Effector CD8-positive, alpha-beta T cell (primary cell): Measurements from ENCODE around the gene TCF7L1.

Experiments used
- DNase-seq: peaks from one replicate; lab custom pipeline; 2025; lab: John Stamatoyannopoulos, UW

The TCF7L1 gene

GRCh38 chr2:85230679-85231467 is 97.7 kb downstream of the TCF7L1 start:
- DNase-seq = no peak

- DNase-seq = no peak
Measured at GRCh38 chr2:85231468-85231805, 98.2 kb downstream of the TCF7L1 start.

- no peak for DNase-seq
Measured at GRCh38 chr2:85231952-85232351, 98.8 kb downstream of the TCF7L1 start.

DNA sequence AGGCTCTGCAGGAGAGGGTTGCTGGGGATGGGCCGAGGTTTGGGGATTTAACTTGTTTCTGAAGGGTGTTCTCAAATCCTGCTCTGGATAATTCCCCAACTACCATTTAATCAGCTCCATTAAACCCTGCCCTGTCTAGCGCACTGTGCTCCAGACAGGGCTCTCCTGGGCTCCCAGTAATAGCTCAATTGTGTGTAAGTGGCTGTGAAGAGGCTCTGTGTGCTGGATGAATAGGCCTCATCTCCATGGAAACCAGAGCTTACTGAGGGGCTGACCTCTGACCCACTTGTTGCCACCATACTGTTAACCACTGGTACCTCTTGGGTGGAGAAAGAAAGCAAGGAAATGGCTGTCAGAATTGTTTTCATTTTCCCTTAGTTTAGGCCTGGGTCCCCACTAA is 101.7 kb downstream of the TCF7L1 start:
- no peak for DNase-seq

GRCh38 chr2:85235281-85235680 is 102.1 kb downstream of the TCF7L1 start:
- no peak for DNase-seq

GRCh38 chr2:85236084-85236483 is 102.9 kb downstream of the TCF7L1 start:
- no peak for DNase-seq

- no peak for DNase-seq
Measured at GRCh38 chr2:85237849-85238565, 104.8 kb downstream of the TCF7L1 start.

DNA sequence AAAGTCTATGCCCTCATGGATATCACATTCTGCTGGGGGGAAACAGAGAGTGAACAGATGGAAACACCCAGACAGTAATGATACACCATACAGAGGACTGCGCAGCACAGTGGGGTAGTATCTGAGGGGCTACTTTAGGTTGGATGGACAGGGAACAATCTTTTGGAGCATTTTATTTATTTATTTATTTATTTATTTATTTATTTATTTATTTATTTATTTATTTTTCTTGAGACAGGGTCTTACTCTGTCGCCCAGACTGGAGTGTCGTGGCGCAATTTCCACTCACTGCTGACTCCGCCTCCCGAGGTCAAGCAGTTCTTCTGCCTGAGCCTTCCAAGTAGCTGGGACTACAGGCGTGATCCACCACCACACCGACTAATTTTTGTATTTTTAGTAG is 105.4 kb downstream of the TCF7L1 start:
- DNase-seq = no peak

- no peak for DNase-seq
Measured at GRCh38 chr2:85239102-85239501, 105.9 kb downstream of the TCF7L1 start.

- DNase-seq = no peak
Measured at GRCh38 chr2:85240055-85240454, 106.9 kb downstream of the TCF7L1 start.

DNA sequence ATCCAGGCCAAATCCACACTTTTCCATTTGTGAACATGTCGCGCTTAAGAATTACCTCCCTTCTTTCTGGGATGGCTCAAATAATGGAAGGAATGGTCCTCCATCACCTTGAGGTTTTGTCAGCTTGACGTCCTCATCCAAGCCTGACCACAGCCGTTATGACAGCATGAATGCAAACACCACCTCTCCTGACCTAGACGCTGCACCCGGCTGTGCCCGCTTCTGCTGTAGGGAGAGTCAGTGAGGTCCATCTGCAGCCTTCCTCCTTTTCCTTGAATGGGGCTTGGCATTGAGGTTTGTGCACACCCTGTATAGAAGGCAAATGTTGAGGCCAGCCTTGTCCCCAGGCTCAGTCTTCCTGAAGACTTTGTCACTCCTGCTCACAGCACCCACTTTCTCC is 109.1 kb downstream of the TCF7L1 start:
- no peak for DNase-seq

- no peak for DNase-seq
Measured at GRCh38 chr2:85243101-85244072, 110.2 kb downstream of the TCF7L1 start.

DNA sequence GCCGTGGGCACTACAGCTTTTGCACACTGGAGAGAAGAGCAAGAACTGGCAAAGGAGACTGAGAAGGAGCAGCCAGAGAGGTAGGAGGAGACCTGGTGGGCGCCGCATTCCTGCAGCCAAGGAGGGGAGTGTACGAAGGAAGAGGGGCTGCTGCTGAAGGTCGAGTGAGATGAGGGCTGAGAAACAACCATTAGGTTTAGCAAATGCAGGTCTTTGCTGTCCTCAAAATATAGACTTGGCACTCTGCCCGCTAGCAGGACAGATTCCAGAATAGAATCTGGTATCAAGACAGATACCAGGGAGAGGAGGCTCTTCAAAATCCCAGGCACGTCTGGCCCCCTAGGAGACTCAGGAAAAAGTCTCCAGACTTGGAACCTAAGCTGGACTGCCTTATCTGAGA is 111.6 kb downstream of the TCF7L1 start:
- no peak for DNase-seq

GRCh38 chr2:85245891-85246290 is 112.7 kb downstream of the TCF7L1 start:
- no peak for DNase-seq

DNA sequence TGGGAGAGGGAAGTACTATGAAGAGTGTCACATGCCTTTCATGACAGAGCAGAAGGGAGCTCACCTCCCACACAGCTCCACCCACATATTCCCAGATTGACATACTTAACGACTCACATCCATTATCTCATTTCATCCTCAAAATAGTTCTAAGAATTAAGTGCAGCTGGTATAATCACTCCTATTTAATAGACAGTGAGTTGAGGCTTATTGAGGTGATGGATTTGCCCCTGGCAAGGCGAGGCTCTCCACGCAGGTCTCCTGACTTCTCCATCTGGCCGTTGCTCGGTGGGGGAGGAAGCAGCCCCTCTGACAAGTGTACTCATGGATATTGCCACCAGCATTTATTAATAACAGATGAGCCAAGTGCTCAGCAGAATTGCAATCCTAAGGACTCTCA is 113.2 kb downstream of the TCF7L1 start:
- no peak for DNase-seq

- DNase-seq = no peak
Measured at GRCh38 chr2:85247610-85248009, 114.4 kb downstream of the TCF7L1 start.

DNA sequence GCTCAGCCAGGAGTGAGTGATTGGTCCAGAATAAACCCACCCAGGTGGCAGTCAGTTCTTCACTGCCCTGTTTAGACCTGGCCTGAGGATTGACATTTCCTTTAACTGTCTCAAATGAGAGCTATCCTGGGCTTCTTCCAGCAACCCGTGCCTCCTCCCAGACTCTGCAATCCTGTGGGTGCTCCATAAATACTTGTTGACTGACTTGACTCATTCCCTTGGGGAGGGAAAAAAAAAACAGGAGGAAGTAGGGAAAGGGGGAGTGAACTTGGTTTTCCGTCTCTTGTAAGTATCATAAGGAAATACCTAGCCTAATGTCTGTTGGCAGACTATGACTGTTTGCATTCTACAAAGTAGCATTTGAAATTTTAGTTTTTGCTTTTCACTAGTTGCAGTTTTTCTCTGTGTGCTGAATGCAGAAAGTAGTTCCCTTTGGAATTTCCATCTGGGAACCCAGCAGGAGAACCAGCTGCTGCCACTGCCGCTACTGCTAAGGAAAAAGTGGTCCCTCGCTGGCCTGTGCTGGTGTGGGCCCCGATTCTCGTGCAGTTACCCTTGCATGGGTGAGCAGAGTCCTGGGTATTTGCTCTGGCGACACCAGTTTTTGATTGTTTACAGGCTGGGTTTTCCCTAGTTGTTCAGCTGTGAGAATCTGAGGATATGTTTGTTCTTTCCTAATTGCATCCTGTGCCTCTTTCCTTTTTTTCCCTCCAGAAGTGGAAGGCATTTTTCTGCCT is 115.7 kb downstream of the TCF7L1 start:
- DNase-seq = no peak

- DNase-seq = no peak
Measured at GRCh38 chr2:85250045-85250444, 116.9 kb downstream of the TCF7L1 start.

GRCh38 chr2:85251070-85251616 is 118.0 kb downstream of the TCF7L1 start:
- DNase-seq = no peak

DNA sequence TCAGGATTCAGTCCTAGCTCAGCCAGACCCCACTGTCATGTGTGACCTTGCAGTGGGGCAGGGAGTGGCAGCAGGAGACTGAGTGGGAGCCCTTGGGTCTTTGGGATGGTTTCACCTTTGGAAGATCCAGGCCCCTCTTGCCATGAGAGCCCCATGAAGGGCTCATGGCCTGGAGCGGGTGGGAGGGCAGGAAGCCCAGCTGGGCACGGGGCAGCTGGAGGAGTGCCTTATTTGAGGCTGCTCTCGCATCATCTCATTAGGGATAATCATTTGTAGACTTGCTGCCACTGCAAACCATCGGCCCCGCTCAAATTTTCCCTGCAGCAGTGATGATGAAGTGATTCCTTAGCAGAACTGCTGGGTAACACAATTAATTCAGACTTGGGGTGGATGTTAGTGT is 120.7 kb downstream of the TCF7L1 start:
- no peak for DNase-seq

DNA sequence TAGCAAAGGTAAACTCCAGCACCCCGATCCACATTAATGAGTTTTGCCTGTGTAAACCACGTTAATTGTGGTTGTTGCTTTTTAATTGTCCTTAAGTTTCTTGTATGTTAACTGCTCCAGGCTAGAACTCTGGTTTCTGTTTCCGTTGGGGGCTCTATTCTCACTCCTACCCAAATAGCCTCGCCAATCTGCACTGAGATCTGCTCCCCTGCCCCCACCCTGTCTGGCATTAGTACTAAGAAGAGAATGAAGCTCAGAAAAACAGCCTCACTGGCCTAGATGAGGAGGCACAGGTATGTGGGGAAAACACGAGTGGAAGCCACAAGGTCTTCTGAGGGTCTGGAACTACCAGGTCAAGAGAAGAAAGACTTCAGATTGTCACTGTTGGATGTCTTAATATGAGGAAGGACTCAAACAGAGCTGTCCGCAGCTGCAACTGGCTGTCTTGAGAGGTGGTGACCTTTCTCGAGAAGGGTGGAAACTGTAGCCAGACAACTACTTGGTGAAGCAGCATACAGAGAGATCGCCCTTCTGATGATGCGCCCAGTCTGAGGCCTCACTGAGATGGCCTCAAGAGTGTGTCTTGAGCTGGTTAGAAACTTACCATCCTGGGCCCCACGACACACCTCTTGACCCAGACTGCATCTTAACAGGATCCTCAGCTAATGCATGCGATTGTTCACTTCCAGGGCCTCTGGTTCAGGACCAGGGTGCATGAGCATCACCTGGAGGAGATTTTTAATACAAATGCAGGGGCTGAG is 121.5 kb downstream of the TCF7L1 start:
- DNase-seq = no peak
